Hematopoietic multipotent progenitor cell (in vitro differentiated cells): ENCODE measurements around the gene ACYP1. TPM values are rescaled to one million over a fixed set of nuclear protein-coding genes. Genes with fewer than 3 reads are reported as not detected.

ENCODE experiments used
- small RNA-seq: library from RNA; depleted of rRNA; stranded (forward); fragments of <200 nt; gene quantifications from one replicate; pipeline ENCODE3, GENCODE V24; 2012
- total RNA-seq: library from RNA; depleted of rRNA; stranded (reverse); fragments of >200 nt; gene quantifications from one replicate; pipeline ENCODE4 v1.2.3, GENCODE V29; 2012

Gene ACYP1
- total RNA-seq, 1 donor: 5.1 TPM

Small RNA genes lying within 50 kb of the gene (small RNA-seq; reads per million reads assigned to genes)
- gene RNU6-689P: not detected

Other genes with a start within 250 kb of the ACYP1 start
- 0.27 TPM for gene PROX2, start 187.9 kb downstream of the ACYP1 start, total RNA-seq
- gene DLST, start 182.1 kb downstream of the ACYP1 start, total RNA-seq: 50.9 TPM
- gene RPS6KL1, start 140.8 kb downstream of the ACYP1 start, total RNA-seq: 8.3 TPM
- under 0.01 TPM for gene PGF, start 108.4 kb downstream of the ACYP1 start, total RNA-seq
- 45.5 TPM for gene EIF2B2, start 61.1 kb downstream of the ACYP1 start, total RNA-seq
- 16.2 TPM for gene MLH3, start 12.6 kb downstream of the ACYP1 start, total RNA-seq
- 0.54 TPM for gene ZC2HC1C, start 5.6 kb upstream of the ACYP1 start, total RNA-seq
- 71.1 TPM for gene NEK9, start 63.0 kb upstream of the ACYP1 start, total RNA-seq
- 281 TPM for gene TMED10, start 112.6 kb upstream of the ACYP1 start, total RNA-seq
- gene FOS, start 214.8 kb upstream of the ACYP1 start, total RNA-seq: 2,036 TPM